A549 (cell line): ENCODE data around the gene CSTF1.

Experiments used
- E2F6 ChIP-seq: IDR thresholded peaks from 2 replicates; pipeline ENCODE4 v1.6.1; 2012; ENCODE audit warnings: low read depth, borderline replicate concordance
- POLR2A ChIP-seq: IDR thresholded peaks from 2 replicates; pipeline ENCODE4 v1.6.1; 2012; ENCODE audit warnings: mild to moderate bottlenecking, low read length
- USF2 ChIP-seq: fragments of 450-650 bp; IDR thresholded peaks from 2 replicates; pipeline ENCODE4 v1.6.1; 2014; ENCODE audit warnings: antibody characterized with exemption
- TF ChIP-seq, protein P1 (sequence below): fragments of >200 bp; sonication (Bioruptor Twin); formaldehyde crosslinking; IDR thresholded peaks from 3 replicates; pipeline ENCODE4 v1.5.1; 2016

DNA sequence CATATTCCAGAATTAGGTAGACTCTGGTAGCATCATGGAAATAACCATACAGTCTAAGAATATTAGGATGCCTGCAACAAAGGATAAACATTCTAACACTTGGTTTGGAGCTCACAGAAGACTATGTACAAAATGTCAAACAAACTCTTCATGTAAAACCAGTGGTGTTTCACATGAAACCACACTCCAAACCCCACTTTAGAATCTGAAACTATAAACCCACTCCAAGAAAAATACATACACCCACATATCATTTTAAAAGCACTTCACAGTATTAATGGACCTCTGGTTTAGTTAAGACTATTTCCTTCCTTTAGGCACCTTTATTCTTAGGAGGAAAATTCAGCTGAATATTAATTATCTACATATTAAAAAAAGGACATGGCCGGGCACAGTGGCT lies 10.9 kb upstream of the CSTF1 start:
- no peak for TF ChIP-seq POLR2A
- TF ChIP-seq, protein P1, sequence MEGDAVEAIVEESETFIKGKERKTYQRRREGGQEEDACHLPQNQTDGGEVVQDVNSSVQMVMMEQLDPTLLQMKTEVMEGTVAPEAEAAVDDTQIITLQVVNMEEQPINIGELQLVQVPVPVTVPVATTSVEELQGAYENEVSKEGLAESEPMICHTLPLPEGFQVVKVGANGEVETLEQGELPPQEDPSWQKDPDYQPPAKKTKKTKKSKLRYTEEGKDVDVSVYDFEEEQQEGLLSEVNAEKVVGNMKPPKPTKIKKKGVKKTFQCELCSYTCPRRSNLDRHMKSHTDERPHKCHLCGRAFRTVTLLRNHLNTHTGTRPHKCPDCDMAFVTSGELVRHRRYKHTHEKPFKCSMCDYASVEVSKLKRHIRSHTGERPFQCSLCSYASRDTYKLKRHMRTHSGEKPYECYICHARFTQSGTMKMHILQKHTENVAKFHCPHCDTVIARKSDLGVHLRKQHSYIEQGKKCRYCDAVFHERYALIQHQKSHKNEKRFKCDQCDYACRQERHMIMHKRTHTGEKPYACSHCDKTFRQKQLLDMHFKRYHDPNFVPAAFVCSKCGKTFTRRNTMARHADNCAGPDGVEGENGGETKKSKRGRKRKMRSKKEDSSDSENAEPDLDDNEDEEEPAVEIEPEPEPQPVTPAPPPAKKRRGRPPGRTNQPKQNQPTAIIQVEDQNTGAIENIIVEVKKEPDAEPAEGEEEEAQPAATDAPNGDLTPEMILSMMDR: no peak
- no peak for TF ChIP-seq E2F6
- TF ChIP-seq USF2: no peak
